IPS-NIHi7 (cell line): ENCODE results near the gene RASAL1.
A peak's percentile ranks its signal among the peaks of the same experiment; 100 is the strongest.
"Not testable (repeated sequence)": the region's sequence is repeated elsewhere in the genome, so short reads cannot be mapped to it uniquely, and the experiment has no call there.

Experiments
- DNase-seq: peaks from one replicate; pipeline ENCODE4 v3.0.0; 2012; ENCODE audit warnings: mixed read lengths; ENCODE audit errors: extremely low spot score

The RASAL1 gene

DNA sequence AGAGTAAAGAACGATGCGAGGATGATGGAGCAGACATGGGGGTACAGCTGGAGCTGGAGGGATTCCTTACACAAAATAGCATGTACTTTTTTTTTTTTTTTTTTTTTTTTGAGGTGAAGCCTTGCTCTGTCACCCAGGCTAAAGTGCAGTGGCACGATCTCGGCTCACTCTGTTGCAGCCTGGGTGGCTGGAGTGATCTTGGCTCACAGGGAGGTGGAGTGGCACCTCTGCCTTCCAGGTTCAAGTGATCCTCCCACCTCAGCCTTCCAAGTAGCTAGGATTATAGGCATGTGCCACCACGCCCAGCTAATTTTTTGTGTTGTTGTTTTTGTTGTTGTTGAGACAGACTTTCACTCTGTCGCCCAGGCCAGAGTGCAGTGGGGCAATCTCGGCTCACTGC is 5.1 kb upstream of the RASAL1 start:
- DNase-seq: no peak

DNA sequence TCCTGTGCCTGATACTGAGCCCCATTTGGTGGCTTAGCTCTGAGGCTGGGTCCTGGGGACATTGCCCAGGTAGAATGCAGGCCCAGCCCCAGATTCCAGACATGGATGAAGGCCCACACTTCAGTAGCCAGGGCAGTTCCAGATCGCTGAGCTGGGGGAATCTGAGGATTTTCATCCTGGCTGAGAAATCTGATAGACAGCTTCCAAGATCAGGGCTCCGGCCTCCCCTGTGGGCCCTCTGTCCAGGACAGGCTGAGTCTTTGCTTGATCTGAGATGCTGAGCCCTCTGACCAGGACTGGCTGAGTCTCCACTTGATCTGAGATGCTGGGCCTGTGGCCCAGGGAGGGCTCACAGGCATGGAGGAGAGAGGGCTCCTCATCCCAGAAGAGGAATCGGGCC is 3.3 kb upstream of the RASAL1 start:
- no peak for DNase-seq

DNA sequence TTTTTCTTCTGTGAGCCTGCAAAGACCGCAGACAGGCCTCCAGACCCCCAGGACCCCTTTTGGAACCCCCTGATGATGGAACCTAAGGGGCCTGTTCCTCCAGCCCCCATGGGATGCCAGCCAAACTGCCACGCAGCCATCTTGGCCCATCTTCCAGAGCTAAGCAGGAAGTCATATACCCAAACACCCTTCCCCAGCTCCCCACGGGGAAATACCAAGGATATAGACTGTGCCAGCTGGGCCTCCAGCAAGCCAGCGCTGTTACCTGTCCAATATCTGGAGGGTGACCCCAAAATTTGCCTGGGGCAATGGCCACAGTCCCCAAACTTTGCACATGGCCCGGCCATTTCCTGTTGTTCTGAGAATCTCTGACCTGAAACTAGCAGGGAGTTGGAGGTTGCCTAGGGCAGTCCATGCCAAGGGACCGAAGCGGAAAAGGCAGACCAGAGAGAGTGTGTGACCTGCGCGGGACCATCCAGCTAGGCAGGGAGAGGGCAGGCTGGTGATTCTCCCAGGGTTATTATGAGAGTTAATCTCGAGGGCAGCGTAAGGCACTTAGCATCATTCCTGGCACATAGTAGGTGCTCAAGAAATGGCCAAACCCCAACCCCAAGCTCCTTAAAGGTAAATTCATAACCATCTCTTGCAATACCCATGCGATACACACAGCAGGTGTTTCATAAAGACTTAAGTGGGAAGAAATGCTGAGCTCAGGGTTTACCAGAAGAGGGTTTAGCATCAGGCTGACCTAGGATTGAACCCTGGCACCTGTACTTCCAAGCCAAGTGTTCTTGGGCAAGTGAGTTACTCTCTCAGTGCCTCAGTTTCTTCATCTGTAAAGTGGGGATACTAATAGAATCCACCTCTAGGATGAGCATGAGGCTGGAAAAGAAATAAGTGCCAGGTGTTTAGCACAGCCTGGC is 2.6 kb upstream of the RASAL1 start:
- DNase-seq: no peak

DNA sequence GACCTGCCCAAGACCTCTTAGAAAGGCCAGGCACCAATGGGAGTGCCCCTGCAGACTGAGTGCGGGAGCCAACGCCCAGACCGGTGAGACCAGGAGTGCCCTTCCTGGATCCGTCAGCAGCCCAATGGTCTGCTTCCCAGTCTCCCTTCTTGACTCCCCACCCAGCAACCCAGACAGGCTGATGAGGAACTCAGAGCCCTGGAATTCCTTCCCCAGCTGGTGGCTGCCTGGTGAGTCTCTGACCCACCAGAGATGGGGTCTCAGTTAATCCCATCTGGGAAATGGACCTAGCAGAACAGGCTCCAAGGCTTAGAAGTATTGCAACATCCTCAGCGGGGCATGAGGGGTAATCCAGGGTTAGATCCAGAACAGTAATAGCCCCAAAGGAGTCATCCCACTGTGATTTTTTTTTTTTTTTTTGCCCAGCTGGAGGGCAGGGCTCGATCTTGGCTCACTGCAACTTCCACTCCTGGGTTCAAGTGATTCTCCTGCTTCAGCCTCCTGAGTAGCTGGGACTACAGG is 1.5 kb upstream of the RASAL1 start:
- DNase-seq: no peak

DNA sequence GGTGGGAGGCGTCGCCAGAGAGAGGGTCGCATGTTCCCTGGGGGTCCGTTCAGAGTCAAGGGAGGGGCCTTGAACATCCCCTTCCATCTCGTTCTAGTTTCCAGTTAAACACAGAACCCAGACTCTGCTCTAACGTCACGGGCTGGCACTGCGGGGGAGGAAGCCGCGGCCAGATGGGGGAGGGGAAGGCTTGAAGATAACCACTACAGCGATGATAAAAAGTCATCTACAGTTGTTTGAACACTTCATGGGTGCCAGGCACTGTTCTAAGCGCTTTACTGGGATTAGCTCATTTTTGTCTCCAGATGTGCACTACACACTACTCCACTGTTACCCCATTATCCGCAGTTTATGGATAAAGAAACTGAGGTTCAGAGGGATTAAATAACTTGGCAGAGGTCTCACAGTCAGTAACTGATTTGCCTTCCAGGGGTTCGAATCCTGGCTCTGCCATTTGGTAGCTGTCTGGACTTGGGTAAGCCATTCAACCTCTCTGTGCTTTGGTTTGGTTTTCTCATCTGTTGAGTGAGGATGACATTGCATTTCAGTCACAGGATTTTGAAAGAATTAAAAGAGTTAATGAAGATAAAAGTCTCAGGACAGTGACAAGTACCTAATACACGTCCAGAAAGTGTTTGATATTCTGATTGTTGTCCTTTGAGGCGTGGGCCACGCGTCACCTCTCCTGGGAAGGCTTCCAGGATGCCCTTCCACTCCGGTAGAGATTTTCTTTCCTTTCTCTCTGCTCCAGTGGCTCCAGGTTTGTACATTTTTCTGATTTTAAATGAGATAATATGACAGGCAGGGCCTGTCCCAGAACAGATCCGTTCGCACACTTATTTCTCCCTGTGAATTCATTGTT is 798 bp upstream of the RASAL1 start:
- peak; percentile 43 for DNase-seq

DNA sequence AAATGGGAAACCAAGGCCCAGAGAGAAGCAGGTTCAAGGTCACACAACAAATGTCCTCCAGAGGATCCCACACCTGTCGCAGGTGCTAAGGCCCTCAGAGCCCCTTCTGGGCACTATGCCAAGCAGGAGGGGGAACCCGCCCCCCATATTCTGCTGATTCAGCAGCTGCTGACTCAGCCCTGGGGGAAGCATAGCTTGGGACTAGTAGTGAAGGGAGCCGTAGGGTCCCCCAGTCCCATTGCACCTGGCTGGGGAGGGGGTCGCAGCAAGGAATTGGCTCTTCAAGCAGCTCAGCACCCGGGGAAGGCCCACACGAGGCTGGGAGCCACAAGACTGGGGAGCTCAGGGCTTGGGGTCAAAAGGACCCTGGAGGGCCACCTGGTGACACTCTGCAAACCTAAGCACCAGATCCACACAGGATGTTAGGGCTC is 1.0 kb downstream of the RASAL1 start:
- no peak for DNase-seq

DNA sequence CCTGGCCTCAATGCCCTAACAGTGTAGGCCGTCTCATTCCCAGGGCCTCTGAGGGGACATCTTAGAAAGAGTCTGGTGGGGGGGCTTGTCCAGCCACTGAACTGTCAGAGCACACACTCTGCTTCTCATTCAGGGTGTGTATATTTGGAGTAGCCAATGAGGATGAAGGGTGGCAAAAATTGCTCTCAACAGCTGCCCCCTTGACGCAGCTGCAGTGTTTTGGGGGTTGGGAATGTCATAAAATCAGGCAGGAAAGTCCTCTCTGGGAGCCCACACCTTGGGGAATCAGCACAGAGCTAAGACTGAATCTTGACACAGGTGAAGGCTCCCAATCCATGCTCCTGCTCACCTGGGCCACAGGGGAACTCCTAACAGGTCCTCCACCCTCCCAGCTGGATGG is 1.5 kb downstream of the RASAL1 start:
- DNase-seq: no peak

DNA sequence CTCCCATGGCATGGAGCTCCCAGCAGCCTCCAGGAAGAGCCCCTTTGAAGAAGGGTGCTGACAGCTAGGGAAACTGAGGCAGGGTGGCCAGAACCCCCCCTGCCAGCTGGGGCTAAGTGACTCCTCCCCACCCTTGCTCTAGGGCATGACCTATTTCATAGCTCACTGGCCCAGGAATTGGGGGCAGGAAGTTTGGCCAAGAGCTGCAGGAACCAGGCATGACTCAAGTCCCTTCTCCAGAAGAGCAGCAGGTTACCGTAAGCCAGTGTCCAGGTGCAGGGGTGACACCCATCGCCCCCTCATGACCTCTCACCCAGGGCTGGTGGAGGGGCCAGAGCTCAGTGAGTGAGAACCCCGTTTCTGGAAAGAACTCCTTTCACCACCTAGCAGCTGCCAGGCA is 1.9 kb downstream of the RASAL1 start:
- DNase-seq: no peak

DNA sequence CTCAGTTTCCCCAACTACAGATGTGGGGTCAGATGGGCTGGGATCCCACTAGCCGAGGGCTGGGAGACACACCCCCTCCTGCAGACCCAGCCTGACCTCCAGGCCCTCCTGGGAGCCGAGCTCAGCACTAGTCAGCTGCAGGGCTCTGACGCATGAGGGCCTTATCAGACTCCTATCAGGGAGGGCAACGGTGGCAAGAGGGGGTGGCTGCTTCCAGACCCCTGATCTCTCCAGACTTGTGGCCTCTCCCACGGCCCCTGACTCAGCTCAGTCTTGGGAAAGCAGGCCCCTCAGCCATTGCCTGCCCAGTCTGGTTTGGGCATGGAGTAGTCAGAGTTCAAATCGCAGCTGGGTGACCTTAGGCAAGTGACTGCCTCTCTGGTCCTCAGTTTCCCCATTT is 2.5 kb downstream of the RASAL1 start:
- no peak for DNase-seq

DNA sequence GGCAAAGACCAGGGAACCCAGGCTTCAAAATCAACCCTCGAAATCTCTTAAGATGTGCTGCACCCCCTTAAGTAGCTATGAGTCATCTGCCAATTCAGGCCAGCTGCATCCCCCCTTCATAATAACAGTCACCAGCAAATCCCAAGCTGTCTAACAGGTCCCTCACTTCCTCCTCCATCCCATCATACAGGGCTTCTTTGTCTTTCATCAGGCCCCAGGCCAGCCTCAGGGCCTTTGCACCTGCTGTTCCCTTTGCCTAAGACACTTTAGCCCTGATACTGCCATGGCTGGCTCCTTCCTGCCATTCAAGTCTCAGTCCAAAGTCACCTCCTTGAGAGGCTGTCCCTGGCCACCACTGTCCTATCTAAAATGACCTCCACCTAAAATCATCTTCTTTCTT is 4.0 kb downstream of the RASAL1 start:
- no peak for DNase-seq

DNA sequence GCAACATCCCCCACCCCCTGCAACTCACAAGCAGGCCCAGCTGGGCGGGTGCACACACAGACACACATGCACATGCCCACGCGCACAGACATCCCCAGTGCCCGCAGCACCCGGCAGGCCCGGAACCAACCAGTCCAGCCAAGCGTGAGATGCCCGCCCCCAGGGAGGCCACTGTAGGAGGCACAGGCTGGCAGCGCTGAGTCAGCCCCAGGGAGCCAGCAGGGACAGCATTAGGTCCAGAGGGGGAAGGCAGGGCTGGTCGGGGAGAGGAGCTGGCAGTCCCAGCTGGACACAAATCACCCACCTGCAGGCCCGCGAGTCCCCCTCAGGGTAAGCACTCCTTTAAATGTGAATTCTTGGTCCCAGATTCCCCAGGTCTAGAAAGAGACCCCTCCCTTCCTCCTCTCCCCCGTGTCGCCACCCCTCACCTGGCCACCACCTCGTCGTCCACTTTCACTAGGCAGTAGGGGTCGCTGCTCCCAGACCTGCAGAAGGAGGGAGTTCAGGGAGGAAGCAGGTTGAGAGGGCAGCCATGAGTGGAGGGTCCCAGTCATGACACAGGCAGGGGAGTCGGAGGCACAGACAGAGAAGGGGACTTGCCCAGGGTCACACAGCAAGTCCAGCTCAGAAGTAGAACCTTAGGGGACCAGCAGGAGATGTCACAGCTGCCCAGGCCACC is 5.0 kb downstream of the RASAL1 start:
- DNase-seq: peak; percentile 85

DNA sequence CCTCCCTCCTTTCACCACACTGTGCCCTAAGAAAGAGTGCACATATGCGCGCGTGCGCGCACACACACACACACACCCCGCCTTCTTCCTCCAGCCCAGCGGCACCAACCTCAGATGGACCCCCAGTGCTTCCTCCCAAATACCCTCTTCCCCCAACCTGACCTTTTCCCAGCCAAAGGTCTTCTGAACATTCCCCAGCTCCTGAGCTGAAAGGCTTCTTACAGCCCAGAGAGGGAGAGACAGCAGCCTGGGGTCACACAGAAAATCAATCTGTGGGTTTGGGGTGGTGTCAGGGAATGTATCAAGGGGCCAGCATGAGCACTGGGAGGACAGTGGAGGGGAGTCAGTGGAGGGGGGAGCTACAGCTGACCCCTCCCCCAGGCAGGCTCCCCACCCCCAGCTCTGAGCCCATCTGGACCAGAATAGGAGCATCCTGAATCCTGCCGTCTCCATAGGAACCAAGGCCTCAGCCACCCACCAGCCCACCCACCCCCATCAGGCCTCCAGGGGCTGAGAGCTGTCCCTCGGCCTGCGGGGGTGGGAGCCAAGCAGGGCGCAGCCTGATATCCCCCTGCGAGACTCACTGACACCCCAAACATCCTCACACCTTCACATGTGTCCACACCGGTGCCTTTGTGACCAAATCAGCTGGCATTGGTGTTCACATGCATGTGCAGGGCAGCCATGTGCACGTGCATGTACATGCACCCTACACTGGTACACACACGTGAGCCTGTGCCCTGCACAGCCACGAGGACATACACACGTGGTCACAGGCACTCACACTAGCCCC is 5.7 kb downstream of the RASAL1 start:
- DNase-seq: no peak

DNA sequence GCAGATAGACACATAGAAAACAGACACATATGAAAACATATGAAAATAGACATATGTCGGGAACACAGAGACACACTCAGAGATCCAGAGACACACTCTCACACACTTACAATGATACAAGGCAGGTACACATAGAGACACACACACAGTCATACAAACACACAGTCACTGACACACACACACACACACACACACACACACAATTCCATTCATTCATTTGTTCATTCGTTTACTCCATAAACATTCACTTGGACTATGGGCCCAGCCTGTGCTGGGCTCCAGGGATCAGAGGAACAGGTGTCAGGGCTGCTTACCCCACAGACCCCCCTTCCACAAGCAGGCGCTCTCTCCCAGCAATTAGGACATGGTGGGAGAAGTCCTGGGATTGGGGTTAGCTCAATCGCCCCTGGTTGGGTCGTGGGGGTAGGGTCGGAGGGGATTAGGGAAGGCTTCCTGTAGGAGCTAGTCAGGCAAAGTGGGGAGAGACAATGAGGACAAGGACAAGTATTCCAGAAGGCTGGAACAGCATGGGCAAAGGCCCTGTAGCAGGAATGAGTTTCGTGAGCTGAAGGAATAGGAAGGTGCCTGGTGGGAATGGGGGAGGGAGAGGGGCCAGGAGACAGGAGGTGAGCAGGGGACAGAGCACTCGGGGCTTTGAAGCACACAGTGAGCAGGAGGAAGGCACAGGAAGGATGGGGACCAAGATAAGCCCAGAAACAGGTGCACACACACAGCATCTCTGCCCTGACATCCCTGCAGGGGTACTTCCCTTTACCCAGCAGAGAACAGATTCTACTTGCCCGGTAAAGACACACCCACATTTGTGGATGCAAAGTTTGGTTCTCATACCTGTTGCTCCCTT is 6.5 kb downstream of the RASAL1 start:
- DNase-seq: no peak

DNA sequence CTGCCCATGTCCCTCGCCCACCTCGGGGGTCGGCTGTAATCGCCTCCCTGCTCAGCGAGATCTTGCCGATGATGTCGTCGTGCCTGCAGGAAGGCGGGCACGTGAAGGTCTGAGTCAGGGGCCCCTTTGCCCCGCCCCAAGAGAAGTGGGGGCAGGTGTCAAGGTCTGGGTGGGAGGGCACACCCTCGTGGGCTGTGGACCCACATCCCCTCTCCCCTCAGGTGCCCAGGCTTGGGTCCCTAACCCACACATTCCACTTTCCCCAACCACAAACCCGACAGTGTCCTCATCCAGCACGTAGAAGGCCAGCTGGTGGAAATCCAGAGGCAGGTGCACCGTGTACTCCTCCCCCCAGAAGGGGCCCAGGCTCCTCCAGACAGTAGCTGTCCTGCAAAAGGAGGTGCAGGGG is 7.8 kb downstream of the RASAL1 start:
- no peak for DNase-seq

DNA sequence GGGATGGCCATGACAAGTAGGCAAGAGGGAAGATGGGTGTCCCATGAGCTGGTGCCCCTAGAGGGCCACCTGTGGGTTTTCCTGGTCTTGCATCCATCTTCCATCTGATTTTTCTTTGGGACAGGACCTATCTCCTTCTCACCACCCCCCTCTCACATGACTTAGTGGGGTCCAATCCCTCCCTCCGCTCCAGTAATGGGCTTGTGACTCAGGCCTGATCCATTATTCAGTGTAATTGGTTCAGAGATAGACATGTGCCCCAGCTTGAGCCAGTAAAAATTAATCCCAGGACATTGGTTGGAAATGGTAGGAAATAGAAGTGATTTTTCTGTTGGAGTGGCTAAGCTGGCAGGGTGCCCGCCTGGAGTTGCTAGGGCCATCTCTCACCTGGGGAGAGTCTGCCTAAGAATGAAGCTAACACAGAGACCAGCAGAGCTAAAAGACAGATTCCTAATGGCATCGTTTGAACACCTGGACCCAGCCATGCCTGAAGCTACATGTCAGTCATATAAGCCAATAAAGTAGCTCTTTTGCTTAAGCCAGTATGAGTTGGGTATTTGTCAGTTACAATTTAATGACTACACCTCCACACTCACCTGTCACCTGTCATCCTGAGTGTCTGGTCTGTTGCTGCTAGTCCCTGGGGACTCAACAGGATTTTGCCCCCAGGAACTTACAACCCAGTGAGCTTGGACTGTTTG is 14.7 kb downstream of the RASAL1 start:
- DNase-seq: no peak

DNA sequence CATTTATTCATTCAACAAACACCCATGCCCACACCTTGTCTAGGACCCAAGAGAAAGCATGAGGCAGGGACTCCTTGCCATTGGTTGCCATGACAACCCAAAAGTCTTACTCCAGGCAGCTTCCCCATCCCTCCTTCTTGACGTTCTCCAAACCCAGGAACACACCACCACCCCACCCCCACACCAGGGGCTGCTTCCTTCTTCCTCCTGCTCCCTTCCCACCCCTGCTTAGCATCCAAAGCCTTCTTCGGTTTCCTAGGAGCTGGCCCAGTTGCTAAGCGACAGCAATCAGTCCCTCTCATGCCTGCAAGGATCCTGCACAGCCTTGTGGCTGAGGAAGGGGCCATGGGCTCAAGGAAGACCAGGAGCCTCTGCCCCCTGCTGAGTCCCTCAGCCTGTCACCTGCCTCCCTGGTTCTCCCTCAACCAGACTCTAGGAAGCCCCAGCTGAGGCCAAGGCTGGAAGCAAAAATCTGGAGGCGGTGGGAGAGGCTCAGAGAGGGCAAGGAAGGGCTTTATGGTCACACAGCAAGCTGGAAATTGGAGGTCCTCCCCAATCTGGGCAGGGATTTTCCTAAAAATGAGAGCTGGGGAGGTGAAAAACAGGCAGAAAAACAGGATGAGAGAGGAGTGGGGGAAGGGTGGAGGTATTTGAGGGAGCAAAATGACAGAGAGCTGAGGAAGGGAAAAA is 15.4 kb downstream of the RASAL1 start:
- DNase-seq: no peak

DNA sequence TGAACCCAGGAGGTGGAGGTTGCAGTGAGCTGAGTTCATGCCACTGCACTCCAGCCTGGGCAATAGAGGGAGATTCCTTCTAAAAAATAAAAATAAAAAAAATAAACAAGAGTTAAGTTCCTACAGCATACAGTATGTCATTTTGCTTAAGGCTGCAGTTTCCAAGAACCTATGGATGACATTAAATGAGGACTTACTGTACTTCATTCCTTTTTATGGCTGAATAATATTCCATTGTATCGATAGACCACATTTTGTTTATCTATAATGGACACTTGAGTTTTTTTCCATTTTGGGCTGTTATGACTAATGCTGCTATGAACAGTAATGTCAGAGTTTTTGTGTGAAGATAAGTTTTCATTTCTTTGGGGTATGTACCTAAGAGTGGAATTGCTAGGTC is 17.4 kb downstream of the RASAL1 start:
- DNase-seq: no peak

DNA sequence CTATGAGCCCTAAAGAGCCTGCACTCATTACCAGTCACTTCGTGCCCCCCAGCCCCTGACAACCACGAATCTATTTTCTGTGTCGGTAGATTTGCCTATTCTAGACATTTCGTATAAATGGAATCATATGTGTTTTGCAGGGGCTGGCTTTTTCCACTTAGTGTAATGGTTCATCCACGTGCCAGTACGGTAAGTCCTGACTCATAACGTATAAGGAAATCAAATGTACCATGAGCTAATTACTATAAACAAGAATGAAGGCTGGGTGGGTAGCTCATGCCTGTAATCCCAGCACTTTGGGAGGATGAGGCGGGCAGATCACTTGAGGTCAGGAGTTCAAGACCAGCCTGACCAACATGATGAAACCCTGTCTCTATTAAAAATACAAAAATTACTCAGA is 17.9 kb downstream of the RASAL1 start:
- not testable (repeated sequence) for DNase-seq

DNA sequence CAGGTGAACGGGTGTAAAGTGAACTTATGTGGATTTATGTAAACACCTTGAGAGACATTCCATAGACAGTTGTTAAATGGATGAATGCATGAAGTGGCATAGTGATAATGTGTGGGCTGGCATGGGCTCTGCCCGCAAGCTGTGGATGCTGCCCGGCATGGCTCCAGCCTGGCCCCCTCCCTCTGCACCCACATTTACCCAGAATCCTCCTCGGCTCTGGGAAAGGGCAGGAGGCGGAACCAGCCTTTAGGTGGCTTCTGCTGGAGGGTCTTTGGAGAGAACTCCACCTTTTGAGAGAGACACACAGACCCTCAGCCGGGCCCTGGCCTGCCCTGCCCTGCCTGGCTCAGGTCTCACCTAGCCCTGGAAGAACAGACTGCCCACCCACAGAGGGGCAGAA is 18.7 kb downstream of the RASAL1 start:
- no peak for DNase-seq
